IPS DF 6.9 (cell line): ENCODE data around the gene PDE4D.

Experiments
- DNase-seq: peaks from one replicate; pipeline ENCODE4 v3.0.0-alpha.2; 2013; ENCODE audit warnings: low read depth, low spot score
- H3K27ac ChIP-seq: one replicate; pipeline ENCODE4 v1.5.1; 2013; ENCODE audit warnings: low read length, control low read depth
- H3K27me3 ChIP-seq: 2 replicates; pipeline ENCODE4 v1.6.1; 2013; ENCODE audit warnings: mild to moderate bottlenecking, low read length; ENCODE audit not compliant: control insufficient read depth, insufficient read depth
- H3K36me3 ChIP-seq: 2 replicates; pipeline ENCODE4 v1.6.1; 2013; ENCODE audit warnings: low read length; ENCODE audit not compliant: control insufficient read depth, insufficient read depth
- H3K4me1 ChIP-seq: 2 replicates; pipeline ENCODE4 v1.6.1; 2013; ENCODE audit warnings: low read length; ENCODE audit not compliant: control insufficient read depth, insufficient read depth
- H3K4me3 ChIP-seq: 2 replicates; pipeline ENCODE4 v1.5.1; 2013; ENCODE audit warnings: mild to moderate bottlenecking, low read length
- H3K9me3 ChIP-seq: 2 replicates; pipeline ENCODE4 v1.6.1; 2013; ENCODE audit warnings: low read length, inconsistent platforms; ENCODE audit not compliant: control insufficient read depth, insufficient read depth
- WGBS: extraction: QIAGEN DNeasy Blood & Tissue Kit; methylation state at CpG from one replicate; pipeline ENCODE4 v1.1.7; 2013; ENCODE audit warnings: mixed read lengths, missing lambda C conversion rate; ENCODE audit not compliant: insufficient read length, insufficient coverage; 5-methylcytosine and 5-hydroxymethylcytosine counted together

PDE4D gene

GRCh38 chr5:59887274-59887673, 6.3 kb downstream of the PDE4D start:
- Histone ChIP-seq H3K27me3 (peaks cover 8% of the 10 kb centered on the region; the same call in 1 of the 2 replicates), H3K4me3 (no peak overlapping the region), H3K4me1 (no peaks in the 10 kb centered on the region), H3K9me3 (no peaks in the 10 kb centered on the region), H3K27ac (no peak overlapping the region), H3K36me3 (no peaks in the 10 kb centered on the region)
- no peak for DNase-seq
- no CpG with 5 or more reads among the region's 3 CpGs for WGBS

GRCh38 chr5:59874675-59875074, 18.9 kb downstream of the PDE4D start:
- Histone ChIP-seq H3K27me3 (no peaks in the 10 kb centered on the region), H3K4me3 (no peak overlapping the region), H3K9me3 (no peaks in the 10 kb centered on the region), H3K36me3 (no peaks in the 10 kb centered on the region), H3K4me1 (no peaks in the 10 kb centered on the region), H3K27ac (no peak overlapping the region)
- no CpG with 5 or more reads among the region's 1 CpG for WGBS
- no peak for DNase-seq

DNA sequence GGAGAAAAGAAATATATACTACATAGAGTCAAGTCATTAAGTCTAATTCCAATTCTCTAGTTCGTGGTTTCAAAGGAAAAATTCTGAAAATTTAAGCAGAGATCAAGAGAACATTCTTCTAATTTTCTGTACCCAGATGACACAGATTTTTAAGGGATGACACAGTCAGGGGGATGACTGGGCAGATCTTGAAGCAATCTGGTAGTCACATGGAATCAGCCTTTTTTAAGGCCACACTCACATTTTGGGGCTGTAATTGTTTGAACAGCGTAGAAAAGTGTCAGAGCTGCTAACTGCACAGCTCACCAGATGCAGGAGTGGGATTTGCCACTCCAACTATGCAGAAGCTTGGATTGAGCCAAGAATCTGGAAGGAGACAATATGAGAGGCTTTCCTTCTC, 20.4 kb downstream of the PDE4D start:
- Histone ChIP-seq H3K4me1 (no peaks in the 10 kb centered on the region; the same call in 1 of the 2 replicates), H3K27ac (no peak overlapping the region), H3K4me3 (no peak overlapping the region), H3K36me3 (no peaks in the 10 kb centered on the region), H3K9me3 (no peaks in the 10 kb centered on the region), H3K27me3 (no peaks in the 10 kb centered on the region)
- WGBS, result no CpG with 5 or more reads among the region's 2 CpGs
- DNase-seq, result no peak

- no peaks in the 10 kb centered on the region; the same call in 1 of the 2 replicates for H3K4me1 ChIP-seq
- H3K27me3 ChIP-seq, result no peaks in the 10 kb centered on the region
- no peaks in the 10 kb centered on the region for H3K36me3 ChIP-seq
- H3K4me3 ChIP-seq, result no peak overlapping the region
- H3K9me3 ChIP-seq, result no peaks in the 10 kb centered on the region
- no peak for DNase-seq
- no CpG with 5 or more reads among the region's 2 CpGs for WGBS
- H3K27ac ChIP-seq, result no peak overlapping the region
These were observed 26.9 kb downstream of the PDE4D start for GRCh38 chr5:59866661-59867060.

- Histone ChIP-seq H3K36me3 (no peaks in the 10 kb centered on the region), H3K27me3 (no peaks in the 10 kb centered on the region), H3K4me3 (no peak overlapping the region), H3K9me3 (no peaks in the 10 kb centered on the region), H3K27ac (no peak overlapping the region), H3K4me1 (no peaks in the 10 kb centered on the region; the same call in 1 of the 2 replicates)
- WGBS, result no CpG with 5 or more reads among the region's 3 CpGs
- DNase-seq, result no peak
These were observed 28.8 kb downstream of the PDE4D start for GRCh38 chr5:59864718-59865117.

DNA sequence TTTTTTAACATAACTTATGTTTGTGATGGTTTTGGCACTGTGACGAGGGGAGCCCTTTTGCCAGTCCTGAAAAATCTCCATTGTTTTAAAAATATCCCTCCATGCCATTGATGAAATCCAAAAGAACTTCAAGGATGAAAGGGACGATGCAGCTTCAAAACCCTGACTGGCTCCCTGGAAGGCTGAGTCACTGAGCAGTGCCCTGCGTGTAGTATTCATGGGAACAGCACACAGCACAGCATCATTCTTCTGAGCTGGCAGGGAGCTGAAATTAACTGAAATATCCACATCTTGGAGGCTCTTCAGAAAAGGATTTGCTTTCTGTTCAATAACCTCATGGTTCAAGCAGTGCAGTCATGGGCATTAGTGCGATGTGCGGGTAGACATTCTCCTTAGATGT, 29.7 kb downstream of the PDE4D start:
- WGBS, result no CpG with 5 or more reads among the region's 5 CpGs

DNA sequence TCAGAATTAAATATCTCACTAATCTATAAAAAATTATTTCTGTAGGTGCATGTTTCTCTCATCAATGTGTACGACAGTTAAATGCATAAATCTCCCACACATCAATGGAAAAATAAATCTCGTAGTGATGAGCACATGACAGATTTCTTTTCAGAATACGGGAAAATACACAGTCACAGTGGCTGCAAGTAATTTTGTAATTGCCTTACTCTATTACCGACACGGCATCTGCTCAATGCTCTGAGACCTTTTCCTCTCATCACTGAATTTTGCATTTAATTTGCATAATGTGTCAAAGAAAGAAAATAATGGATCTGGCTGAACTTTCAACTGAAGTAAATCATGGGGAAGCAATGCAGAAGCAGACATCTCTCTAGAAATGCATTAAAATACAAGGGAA, 37.2 kb downstream of the PDE4D start:
- Histone ChIP-seq H3K4me1 (no peaks in the 10 kb centered on the region), H3K27me3 (no peaks in the 10 kb centered on the region), H3K9me3 (no peaks in the 10 kb centered on the region), H3K27ac (no peak overlapping the region), H3K36me3 (no peaks in the 10 kb centered on the region), H3K4me3 (no peak overlapping the region)
- no peak for DNase-seq
- no CpG with 5 or more reads among the region's 5 CpGs for WGBS

More for the DNA sequence above, 29.7 kb downstream of the PDE4D start:
- no peaks in the 10 kb centered on the region for H3K4me1 ChIP-seq
- no peaks in the 10 kb centered on the region for H3K27me3 ChIP-seq
- no peaks in the 10 kb centered on the region for H3K9me3 ChIP-seq
- H3K4me3 ChIP-seq, result no peak overlapping the region
- H3K27ac ChIP-seq, result no peak overlapping the region
- no peaks in the 10 kb centered on the region for H3K36me3 ChIP-seq
- no peak for DNase-seq

DNA sequence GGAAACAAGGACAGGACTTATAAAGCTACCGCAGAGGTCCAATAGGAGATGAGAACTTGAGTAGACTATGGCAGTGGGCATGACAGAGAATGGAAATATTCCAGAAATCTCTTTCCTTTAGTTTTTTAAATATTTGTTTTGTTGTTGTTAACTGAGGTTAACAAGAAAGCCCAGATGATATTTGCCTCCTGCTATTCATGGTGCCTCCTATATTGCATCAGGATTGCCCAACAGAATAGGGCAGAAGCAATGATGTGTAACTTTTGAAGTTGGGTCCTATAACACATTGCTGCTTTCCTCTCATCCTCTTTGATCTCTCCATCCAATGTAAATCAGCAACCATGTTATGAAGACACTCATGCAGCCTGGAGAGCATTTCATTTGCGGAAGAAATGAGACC, 42.8 kb downstream of the PDE4D start:
- Histone ChIP-seq H3K36me3 (no peaks in the 10 kb centered on the region), H3K4me1 (no peaks in the 10 kb centered on the region), H3K4me3 (no peak overlapping the region), H3K9me3 (no peaks in the 10 kb centered on the region), H3K27me3 (no peaks in the 10 kb centered on the region), H3K27ac (no peak overlapping the region)
- DNase-seq, result no peak
- no CpG with 5 or more reads among the region's 2 CpGs for WGBS

- Histone ChIP-seq H3K27me3 (no peaks in the 10 kb centered on the region), H3K4me3 (no peak overlapping the region), H3K36me3 (no peaks in the 10 kb centered on the region), H3K27ac (no peak overlapping the region), H3K9me3 (no peaks in the 10 kb centered on the region), H3K4me1 (no peaks in the 10 kb centered on the region)
- WGBS, result no CpG with 5 or more reads among the region's 2 CpGs
- DNase-seq, result no peak
These were observed 45.9 kb downstream of the PDE4D start for GRCh38 chr5:59847586-59847985.

GRCh38 chr5:59845730-59846129, 47.8 kb downstream of the PDE4D start:
- H3K27ac ChIP-seq, result no peak overlapping the region
- no CpG with 5 or more reads among the region's 2 CpGs for WGBS
- no peaks in the 10 kb centered on the region for H3K9me3 ChIP-seq
- no peaks in the 10 kb centered on the region for H3K4me1 ChIP-seq
- no peak overlapping the region for H3K4me3 ChIP-seq
- no peaks in the 10 kb centered on the region for H3K36me3 ChIP-seq
- H3K27me3 ChIP-seq, result no peaks in the 10 kb centered on the region
- no peak for DNase-seq

DNA sequence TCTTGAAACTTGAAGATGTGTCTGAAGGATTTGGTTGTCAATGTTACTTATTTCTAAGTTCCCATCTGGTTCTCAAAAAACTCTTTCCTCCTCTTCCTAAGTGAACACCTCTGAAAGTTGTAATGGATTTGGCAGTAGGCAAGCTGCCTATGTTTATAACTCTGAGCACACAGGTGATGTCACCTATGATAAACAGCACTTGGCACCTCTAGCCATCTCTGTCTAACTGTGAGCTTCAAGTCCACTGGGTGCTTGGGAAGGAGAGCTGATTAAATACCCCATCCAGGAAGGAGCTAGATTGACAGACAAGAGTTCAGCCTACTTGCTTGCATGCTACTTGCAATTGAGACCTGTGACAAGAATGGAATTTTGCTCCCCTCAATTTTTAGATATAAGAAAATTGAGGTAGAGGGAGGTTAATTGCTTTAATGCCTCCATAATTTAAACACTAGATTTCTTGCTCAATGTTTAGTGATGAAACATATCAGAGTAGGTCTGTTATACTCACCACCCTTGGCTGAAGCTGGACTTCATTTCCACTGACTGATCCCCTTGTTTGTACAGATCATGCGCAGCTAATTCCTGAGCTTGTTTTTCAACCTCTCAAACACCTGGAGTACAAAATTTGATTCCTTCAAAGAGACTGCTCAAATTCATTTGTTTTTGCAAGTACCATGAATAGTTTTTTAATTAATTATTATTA, 49.9 kb downstream of the PDE4D start:
- no peaks in the 10 kb centered on the region for H3K9me3 ChIP-seq
- no peak overlapping the region for H3K4me3 ChIP-seq
- no CpG with 5 or more reads among the region's 1 CpG for WGBS
- H3K4me1 ChIP-seq, result no peaks in the 10 kb centered on the region
- H3K27me3 ChIP-seq, result no peaks in the 10 kb centered on the region
- H3K36me3 ChIP-seq, result no peaks in the 10 kb centered on the region
- H3K27ac ChIP-seq, result no peak overlapping the region
- DNase-seq, result no peak
